GM18526 (cell line): ENCODE measurements around the gene HPS1.

Experiments used
- POLR2A ChIP-seq: IDR thresholded peaks from 3 replicates; pipeline ENCODE4 v1.6.1; 2011; ENCODE audit not compliant: insufficient read length; ENCODE audit errors: extremely low read depth

HPS1 gene

GRCh38 chr10:98469001-98469931 is 22.5 kb upstream of the HPS1 start:
- TF ChIP-seq POLR2A = no peak

GRCh38 chr10:98467506-98468318 is 21.0 kb upstream of the HPS1 start:
- TF ChIP-seq POLR2A = no peak

- TF ChIP-seq POLR2A = no peak
Measured at GRCh38 chr10:98466861-98467505, 20.2 kb upstream of the HPS1 start.

- no peak for TF ChIP-seq POLR2A
Measured at GRCh38 chr10:98465866-98466265, 19.1 kb upstream of the HPS1 start.

GRCh38 chr10:98463976-98464754 is 17.4 kb upstream of the HPS1 start:
- no peak for TF ChIP-seq POLR2A

- TF ChIP-seq POLR2A = no peak
Measured at GRCh38 chr10:98463016-98463415, 16.3 kb upstream of the HPS1 start.

- TF ChIP-seq POLR2A = no peak
Measured at GRCh38 chr10:98461500-98461842, 14.7 kb upstream of the HPS1 start.

GRCh38 chr10:98460837-98461499 is 14.2 kb upstream of the HPS1 start:
- no peak for TF ChIP-seq POLR2A

- no peak for TF ChIP-seq POLR2A
Measured at GRCh38 chr10:98458809-98459784, 12.4 kb upstream of the HPS1 start.

GRCh38 chr10:98457721-98458120 is 11.0 kb upstream of the HPS1 start:
- no peak for TF ChIP-seq POLR2A

GRCh38 chr10:98456686-98457482 is 10.1 kb upstream of the HPS1 start:
- TF ChIP-seq POLR2A = no peak

GRCh38 chr10:98456043-98456570 is 9.4 kb upstream of the HPS1 start:
- TF ChIP-seq POLR2A = no peak

- no peak for TF ChIP-seq POLR2A
Measured at GRCh38 chr10:98453729-98454128, 7.0 kb upstream of the HPS1 start.

- TF ChIP-seq POLR2A = no peak
Measured at GRCh38 chr10:98450618-98451017, 3.9 kb upstream of the HPS1 start.
